HCT116 (cell line): ENCODE data around the gene ZNF213.

Experiments
- EZH2 ChIP-seq: fragments of 200-600 bp; sonication (generic); IDR thresholded peaks from 2 replicates; pipeline ENCODE4 v1.6.1; 2017; ENCODE audit warnings: antibody characterized with exemption, mixed run types
- EZH2phosphoT487 ChIP-seq: fragments of 200-600 bp; IDR thresholded peaks from 2 replicates; pipeline ENCODE4 v1.6.1; 2018; ENCODE audit warnings: antibody characterized with exemption, borderline replicate concordance
- JUND ChIP-seq: IDR thresholded peaks from 2 replicates; pipeline ENCODE4 v1.6.1; 2012
- POLR2A ChIP-seq: IDR thresholded peaks from 2 replicates; pipeline ENCODE4 v1.7.0; 2011; ENCODE audit warnings: borderline replicate concordance; ENCODE audit not compliant: insufficient read depth, insufficient read length; ENCODE audit errors: extremely low read depth
- POLR2AphosphoS5 ChIP-seq: IDR thresholded peaks from 2 replicates; pipeline ENCODE4 v1.6.1; 2011; ENCODE audit warnings: mild to moderate bottlenecking, low read depth, low read length, moderate library complexity
- SP1 ChIP-seq: IDR thresholded peaks from 2 replicates; pipeline ENCODE4 v1.6.1; 2012; ENCODE audit warnings: low read depth
- SRF ChIP-seq: IDR thresholded peaks from 2 replicates; pipeline ENCODE4 v1.6.1; 2012; ENCODE audit warnings: low read depth
- TF ChIP-seq, protein P1 (sequence below), 3 experiments: fragments of 200-600 bp in 1 of 3; sonication (generic) in 1 of 3; IDR thresholded peaks in 2 of 3; conservative IDR thresholded peaks in 1 of 3; 2 replicates each; pipeline ENCODE4 v1.5.1; 2012 to 2017; ENCODE audit warnings: low read depth in 2 of 3, low read length in 2 of 3, antibody characterized with exemption in 1 of 3, borderline replicate concordance in 1 of 3, control low read depth in 1 of 3, mild to moderate bottlenecking in 1 of 3, mixed read lengths in 1 of 3, mixed run types in 1 of 3, moderate library complexity in 1 of 3; ENCODE audit not compliant: insufficient read depth in 1 of 3
- TF ChIP-seq, protein P2 (sequence below): IDR thresholded peaks from 2 replicates; pipeline ENCODE4 v1.6.1; 2011; ENCODE audit warnings: mild to moderate bottlenecking, low read length, moderate library complexity; ENCODE audit not compliant: insufficient replicate concordance; ENCODE audit errors: extremely low read depth

DNA sequence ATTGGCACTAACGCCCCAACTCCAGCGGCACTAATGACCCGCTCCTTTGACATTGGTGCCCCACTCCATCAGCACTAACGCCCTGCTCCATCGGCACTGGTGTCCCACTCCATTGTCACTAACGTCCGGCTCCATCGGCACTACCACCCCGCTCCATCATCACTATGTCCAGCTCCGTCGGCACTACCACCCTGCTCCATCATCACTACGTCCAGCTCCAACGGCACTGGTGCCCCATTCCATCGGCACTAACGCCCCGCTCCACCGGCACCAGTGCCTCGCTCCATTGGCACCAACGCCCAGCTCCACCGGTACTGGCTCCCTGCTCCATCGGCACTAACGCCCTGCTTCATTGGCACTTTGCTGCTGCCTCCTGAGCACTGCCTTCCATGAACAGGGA, 7.5 kb downstream of the ZNF213 start:
- TF ChIP-seq, protein P1, sequence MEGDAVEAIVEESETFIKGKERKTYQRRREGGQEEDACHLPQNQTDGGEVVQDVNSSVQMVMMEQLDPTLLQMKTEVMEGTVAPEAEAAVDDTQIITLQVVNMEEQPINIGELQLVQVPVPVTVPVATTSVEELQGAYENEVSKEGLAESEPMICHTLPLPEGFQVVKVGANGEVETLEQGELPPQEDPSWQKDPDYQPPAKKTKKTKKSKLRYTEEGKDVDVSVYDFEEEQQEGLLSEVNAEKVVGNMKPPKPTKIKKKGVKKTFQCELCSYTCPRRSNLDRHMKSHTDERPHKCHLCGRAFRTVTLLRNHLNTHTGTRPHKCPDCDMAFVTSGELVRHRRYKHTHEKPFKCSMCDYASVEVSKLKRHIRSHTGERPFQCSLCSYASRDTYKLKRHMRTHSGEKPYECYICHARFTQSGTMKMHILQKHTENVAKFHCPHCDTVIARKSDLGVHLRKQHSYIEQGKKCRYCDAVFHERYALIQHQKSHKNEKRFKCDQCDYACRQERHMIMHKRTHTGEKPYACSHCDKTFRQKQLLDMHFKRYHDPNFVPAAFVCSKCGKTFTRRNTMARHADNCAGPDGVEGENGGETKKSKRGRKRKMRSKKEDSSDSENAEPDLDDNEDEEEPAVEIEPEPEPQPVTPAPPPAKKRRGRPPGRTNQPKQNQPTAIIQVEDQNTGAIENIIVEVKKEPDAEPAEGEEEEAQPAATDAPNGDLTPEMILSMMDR (IDR thresholded peaks at IDR 0.05 in 2 of 3, conservative IDR thresholded peaks at IDR 0.05 in 1 of 3; ENCODE audit: borderline replicate concordance in 1 of 3, insufficient read depth in 1 of 3, low read depth in 2 of 3, low read length in 2 of 3) = no peak
- no peak for TF ChIP-seq EZH2
- TF ChIP-seq POLR2A = no peak
- TF ChIP-seq SP1 = no peak
- TF ChIP-seq, protein P2, sequence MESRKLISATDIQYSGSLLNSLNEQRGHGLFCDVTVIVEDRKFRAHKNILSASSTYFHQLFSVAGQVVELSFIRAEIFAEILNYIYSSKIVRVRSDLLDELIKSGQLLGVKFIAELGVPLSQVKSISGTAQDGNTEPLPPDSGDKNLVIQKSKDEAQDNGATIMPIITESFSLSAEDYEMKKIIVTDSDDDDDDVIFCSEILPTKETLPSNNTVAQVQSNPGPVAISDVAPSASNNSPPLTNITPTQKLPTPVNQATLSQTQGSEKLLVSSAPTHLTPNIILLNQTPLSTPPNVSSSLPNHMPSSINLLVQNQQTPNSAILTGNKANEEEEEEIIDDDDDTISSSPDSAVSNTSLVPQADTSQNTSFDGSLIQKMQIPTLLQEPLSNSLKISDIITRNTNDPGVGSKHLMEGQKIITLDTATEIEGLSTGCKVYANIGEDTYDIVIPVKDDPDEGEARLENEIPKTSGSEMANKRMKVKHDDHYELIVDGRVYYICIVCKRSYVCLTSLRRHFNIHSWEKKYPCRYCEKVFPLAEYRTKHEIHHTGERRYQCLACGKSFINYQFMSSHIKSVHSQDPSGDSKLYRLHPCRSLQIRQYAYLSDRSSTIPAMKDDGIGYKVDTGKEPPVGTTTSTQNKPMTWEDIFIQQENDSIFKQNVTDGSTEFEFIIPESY = no peak
- no peak for TF ChIP-seq POLR2AphosphoS5
- no peak for TF ChIP-seq SRF
- TF ChIP-seq JUND = no peak
- TF ChIP-seq EZH2phosphoT487 = no peak
